ENCODE results near the gene P3R3URF.

DNA sequence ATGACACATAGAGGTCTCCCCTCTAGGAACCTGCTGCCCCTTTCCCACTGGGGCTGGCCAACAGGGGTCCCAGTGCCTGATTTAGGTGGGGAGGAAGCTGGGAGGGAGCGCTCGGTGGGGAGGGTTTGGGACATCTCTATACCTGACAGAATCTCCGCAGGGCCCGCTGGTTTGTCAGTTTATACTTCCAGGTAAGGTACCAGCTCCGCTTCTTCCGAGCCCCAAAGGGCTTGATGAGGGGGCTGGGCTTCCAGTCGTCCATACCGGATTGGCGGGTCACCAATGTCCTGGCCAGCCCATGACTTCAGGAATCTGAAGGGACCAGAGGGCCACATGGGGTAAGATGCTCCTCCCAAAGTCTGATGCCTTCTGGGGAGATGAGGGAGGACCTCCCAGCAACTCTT, 21.3 kb upstream of the P3R3URF start:
- TF ChIP-seq POLR2AphosphoS5 (IDR thresholded peaks at IDR 0.05; ENCODE audit: low read depth, low read length) (no peak), POLR2A (IDR thresholded peaks at IDR 0.05; ENCODE audit: low read depth, low read length) (no peak), TAF1 (IDR thresholded peaks at IDR 0.05; ENCODE audit: borderline replicate concordance, low read depth, low read length) (no peak)

Data from GM12892 (cell line).